Measurements from ENCODE around the gene CDK14.

Gene CDK14

DNA sequence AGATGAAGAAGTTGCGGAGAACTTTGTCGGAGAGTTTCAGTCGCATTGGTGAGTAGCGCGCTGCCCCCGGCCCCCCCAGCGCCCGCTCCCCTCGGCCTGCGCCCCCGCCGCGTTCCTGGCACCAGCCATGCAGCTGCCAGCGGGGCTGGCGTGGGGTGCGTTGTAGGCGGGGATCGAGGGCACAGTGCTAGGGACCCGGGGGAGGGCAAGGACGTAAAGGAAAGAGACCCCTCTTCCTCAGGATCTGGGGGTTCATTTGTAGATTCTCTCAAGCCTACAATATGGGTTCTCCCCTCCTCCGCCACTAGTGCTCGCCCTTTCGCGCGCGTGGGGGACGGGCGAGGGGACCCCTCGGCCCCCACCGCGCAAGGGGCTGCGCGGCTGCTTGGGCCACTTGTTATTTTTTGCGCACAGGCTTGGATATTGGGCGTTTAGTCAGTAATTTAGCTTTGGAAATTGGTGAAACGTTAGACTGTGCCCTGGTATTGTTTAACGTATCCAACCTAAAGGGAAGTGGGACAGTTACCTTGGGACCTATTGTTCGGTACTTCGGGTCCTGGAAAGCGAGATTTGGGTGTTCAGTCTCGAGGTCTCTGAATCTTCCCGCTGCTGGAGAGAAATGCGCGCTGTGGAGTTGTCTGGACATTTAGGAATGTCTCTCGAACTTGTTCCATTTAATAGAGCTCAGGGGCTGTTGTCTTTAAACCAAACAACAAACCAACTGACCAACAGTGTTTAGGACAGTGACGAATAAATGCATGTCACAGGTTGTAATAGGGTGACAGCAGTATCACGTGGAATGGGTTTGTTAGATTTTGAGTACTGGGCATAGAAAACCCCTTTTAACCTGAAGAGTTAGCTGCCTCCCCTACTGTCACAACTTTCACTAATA is 796 bp downstream of the CDK14 start:
- DNase-seq (ENCODE audit: low read depth, low spot score) = peak; percentile 71

DNA sequence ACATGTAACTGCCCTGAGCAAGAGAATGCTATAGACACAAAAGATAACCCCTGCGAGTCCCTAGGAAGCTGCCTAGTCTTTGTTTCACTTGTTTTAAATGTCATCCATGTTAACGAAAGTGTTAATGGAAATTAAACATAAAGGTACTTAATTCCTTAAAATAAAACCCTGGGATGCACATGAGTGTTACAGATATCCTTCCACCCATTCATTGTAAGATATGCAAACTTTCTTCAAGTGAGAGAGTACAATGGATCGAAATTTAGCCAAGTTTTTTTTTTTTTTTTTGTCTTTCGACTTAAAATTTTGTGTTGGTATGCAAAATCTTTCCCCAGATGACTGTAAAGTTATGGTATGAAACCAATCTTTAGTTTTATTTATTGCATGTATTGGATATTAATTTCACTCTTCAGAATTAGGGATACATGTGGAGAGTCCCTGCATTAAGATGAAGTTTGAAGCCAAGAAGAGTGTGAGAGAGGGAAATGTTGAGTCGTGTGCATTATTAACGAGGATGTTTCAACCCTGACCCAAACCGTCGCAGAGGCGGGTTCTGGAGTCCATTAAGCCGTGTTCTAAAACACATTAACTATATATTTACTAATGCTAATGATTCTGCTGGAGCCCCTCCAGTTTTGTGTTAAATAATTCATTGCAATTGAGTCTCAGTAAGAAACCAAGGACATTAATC is 1.6 kb downstream of the CDK14 start:
- DNase-seq (ENCODE audit: low read depth, low spot score) = no peak

DNA sequence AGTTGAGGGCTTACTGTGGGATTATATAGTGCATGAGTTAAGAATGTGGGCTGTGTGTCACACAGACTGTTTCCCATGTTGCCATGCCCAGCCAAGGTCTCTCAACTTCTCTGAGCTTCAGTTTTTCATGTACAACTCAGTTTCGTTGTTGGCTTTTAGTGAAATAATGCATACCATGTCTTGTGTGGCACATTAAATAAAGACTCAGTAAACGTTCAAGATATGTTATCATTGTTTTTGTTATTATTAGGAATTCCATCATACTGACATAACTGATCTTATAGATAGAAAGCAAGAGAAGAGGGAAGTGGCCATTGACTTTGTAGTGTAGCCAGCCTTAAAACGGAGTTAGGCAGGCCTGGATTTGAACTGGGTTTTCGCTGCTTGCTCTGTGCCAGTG is 2.9 kb downstream of the CDK14 start:
- DNase-seq (ENCODE audit: low read depth, low spot score) = no peak

DNA sequence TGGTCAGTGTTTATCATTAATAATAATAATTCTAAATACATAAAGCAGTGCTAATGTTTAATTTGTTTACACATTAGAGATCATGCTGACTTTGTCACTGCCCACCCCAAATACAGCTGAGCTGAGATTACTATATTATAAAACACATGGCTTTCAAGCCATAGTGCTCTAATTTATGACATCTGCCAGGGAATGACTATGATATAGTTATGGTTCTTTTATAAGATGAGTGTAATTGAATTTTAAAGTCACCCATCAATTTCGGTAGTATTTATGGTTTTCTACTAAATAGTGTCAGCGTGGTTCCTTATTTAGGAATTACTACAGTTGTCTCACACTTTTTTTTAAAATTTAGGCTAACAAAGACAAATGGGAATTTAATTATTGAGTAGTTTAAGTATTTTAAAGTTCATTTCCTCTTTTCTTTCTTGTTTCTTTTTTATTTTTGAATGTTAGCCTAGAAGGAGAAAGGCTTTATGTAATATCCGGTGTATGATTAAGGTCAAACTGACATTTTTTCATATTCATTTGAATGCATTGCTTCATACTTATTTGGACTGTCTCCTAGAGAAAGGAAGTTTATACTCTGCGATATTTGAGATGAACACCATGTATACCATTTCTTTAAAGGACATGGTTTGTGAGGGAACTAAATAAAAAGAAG is 3.9 kb downstream of the CDK14 start:
- no peak for DNase-seq (ENCODE audit: low read depth, low spot score)

DNA sequence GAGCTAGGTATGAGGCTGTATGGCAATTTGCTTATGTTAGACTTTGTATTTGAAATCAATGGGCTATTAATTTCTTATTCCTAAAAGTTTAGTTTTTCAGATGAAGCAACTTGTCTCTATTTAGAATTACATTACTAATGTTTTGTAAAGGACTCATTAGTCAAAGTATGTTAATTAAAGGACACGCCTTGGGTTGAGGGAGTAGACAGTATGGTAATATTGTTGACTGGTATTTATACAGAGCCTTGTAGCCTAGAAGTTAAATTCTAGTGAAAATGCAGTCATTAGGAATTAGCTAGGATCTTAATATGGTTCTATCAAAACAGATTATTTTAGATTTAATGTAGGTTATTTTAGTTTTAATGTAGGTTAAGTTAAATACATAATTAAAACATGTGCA is 6.2 kb downstream of the CDK14 start:
- DNase-seq (ENCODE audit: low read depth, low spot score) = no peak

DNA sequence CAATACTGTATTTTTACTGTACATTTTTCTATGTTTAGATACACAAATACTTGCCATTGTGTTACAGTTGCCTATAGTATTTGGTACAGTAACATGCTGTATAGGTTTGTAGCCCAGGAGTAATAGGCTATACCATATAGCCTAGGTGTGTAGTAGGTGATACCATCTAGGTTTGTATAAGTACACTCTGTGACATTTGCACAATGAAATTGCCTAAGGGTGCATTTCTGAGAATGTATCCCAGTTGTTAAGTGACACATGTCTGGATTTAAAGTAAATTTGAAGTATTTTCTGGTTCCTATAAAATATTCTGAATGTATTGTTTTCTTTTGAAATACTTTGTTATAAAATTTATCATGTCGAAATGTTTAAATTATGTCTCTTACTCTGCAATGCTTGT is 7.2 kb downstream of the CDK14 start:
- no peak for DNase-seq (ENCODE audit: low read depth, low spot score)

DNA sequence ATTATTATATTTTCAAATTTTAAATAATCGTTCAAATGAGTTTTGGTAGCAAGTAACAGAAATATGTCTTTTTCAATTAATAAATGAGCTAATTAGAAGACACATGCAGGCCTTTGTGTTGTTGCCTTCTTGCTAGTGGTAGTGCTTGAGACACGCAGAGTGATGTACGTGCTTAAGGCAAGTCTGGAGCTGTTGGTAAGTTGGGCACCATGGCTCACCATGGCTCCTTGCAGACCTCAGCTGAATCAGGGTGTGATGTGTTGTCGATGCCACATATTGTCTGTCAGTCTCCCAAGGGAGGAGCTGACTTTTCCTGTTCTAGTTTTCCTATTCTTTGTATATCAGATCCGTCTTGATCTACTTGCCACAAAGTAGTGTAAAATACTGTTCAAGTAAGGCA is 8.3 kb downstream of the CDK14 start:
- no peak for DNase-seq (ENCODE audit: low read depth, low spot score)

DNA sequence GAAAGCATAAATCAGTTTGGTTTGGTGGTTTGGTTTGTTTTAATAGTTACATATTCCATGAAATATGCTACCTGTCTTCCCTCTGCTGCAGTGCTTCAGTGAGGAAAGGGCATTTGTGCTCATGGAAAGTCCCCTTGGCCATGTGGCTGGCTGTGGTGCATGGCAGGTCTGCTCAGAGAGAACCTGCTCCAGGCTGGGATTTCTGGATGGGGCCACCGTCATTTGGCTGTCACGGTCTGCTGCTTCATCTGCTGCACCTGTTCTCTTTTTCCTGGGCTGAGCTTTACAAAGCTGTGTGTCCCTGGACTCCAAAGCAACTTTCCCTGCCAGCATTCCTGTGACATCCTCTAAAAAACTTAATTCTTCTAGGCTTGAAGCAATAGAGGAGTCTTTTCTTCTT is 8.9 kb downstream of the CDK14 start:
- no peak for DNase-seq (ENCODE audit: low read depth, low spot score)

DNA sequence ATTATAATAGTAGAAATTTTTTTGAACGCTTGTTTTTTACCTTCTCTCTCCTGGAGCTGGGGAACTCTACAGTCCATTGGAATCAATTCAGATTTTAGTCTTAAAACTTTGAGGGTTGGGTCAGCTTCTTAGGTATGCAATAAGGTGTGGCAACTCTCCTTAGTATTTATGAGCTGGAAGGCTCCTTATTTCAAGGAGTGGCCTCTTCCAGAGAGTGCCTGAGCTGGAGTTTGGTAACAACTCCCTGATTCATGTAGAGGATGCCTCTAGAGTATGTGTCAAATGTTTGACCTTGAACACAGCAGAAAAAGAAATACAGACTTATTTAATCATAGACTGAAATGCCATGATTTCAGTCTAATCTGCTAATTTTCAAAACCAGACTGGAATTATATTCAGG is 11.1 kb downstream of the CDK14 start:
- DNase-seq (ENCODE audit: low read depth, low spot score) = no peak

DNA sequence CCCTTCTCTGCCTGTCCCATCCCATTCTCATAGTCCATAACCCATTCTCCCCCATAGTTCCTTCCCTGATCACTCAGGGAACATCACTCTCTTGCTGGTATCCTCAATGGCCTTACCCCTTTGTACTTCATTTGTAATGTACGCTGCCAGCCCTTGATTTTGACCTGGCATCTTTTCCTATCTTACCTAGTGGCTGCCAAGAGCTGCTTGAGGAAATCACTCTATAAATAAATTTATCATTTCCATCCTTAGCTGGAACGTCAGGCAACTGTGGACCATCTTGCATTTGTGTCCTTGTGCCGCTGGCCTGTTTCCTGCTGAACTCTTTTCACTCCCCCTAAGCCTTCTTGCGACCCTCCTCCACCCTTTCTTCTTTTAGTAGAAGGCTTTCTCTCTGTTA is 14.0 kb downstream of the CDK14 start:
- DNase-seq (ENCODE audit: low read depth, low spot score) = no peak

DNA sequence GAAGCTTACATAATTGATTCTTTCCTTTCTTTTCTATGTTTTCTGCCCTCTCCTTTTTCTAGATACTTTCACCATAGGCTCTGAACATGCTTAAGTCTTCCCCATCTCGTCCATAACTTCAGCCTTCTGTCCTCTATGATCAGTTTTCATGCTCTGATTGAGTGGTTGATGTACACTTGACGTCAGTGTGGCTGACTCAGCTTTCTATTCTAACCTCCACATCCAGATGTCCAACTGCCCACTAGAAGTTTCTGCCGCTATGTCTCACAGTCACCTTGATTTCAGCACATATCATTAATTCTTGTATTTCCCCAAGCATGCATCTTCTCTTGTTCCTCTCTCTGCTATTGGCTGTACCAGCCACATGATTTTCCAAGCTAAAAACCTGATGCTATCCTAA is 15.0 kb downstream of the CDK14 start:
- DNase-seq (ENCODE audit: low read depth, low spot score) = no peak

DNA sequence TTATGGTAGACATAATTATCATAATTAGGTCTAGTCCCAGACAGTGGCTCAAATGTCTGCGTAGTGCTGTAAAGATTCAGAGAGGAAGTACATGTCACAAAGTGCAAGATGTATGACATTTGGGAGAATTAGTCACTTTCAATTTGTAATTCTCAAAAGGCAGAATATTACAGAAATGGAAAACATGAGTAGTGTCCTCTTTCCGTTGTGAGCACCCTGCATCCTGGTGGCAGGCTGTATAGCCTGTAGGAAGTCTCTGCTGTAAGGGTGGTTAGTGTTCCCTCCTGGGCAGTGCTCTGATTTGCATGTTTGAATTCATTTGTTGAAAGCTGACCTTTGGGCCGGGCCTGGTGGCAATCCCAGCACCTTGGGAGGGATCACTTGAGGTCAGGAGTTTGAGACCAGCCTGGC is 17.0 kb downstream of the CDK14 start:
- DNase-seq (ENCODE audit: low read depth, low spot score) = no peak

DNA sequence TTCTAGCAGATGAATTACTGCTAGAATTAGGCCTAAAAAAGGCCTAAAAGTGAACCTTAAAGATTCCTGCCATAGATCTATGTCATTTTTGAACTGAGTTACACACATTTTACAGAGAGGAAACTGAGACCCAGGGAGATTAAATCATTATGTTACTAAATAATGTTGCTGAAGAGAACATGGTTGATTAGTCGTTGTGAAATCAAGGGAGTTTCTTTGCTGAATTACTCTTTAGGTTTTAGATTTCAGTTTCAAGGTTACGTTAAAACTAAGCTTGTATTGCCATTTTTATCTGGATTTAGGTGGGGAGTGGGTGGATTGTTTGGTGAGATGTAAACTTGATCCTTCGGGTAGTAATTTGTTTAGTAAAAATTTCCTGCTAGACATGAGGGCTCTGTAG is 21.3 kb downstream of the CDK14 start:
- no peak for DNase-seq (ENCODE audit: low read depth, low spot score)

DNA sequence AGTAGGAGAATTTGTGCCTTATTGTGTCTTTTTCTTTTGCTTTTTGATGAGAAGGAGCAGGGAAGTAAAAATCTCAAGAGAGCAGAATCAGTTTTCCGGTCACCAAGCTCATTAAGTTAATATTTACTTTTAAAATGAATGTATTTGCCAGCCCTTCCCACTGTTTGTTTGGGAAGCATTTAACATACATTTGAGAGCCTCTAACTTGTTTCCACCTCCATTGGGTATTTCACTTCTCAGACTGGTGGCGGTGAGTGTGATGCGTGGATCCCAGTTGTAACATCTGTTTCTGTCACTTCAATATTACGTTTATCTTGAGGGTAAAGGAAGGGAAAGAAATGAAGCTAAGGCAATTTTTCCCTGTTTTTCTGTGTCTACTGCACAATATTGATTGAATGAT is 22.8 kb downstream of the CDK14 start:
- no peak for DNase-seq (ENCODE audit: low read depth, low spot score)

DNA sequence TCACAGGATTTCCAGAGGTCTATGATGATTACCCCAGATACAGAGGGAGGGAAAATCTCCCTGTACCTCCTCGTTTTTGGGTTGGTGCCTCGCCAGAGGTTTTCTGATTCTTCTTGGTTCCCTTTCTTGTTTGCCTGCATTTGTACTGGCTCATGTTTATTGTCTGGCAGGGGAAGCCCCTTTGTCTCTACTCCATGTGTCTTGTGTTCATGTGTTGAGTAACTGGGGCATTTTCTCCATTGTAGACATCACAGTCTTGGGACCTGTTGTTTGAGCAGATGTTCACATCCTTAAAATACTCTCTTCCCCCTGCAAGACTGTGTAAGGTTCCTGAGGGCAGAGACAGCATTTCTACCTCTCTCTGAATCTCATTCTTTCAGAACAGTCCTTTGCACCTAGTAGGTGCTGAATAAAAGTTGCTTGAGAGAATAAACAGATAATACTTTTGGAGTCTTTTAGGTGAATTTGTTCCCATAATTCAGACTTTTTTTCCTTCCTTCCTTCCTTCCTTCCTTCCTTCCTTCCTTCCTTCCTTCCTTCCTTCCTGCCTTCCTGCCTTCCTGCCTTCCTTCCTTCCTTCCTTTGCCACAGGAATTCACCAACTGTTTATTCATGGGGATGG is 25.1 kb downstream of the CDK14 start:
- no peak for DNase-seq (ENCODE audit: low read depth, low spot score)

DNA sequence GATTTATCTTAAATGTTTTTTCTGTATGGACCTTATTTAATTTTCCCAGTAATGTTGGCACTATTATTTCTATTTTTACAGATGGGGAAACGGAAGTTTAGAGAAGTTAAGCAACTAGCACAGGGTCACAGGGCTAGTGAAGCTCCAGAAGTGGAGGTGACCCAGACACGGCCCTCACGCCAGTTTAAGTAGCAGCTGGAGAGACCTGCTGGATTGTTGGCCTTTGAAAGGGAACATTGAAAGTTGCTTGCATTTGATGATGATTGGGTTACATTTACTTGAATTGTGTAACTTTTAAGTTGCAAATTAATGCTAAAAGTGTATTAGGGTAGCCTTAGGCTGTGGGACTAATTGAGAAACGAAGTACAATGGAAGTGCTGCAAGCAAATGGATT is 25.6 kb downstream of the CDK14 start:
- DNase-seq (ENCODE audit: low read depth, low spot score) = no peak

DNA sequence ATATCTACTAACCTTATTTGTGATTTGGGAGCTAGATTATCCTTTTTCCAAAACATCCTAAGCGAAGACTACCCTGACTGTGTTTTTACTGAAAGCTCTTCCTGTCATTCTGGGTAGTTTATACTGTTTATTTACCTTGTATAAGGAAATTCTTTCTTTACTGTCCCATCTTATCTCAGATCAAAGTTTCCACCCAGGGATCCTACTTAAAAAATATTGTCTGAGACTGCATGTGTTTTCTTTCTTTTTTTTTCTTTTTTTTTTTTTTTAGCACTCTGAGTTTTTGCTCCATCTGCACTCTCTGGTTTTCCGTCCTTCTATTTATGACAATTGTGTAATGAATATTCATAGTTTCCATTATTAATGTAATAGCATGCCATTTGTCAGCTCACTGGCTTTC is 26.5 kb downstream of the CDK14 start:
- DNase-seq (ENCODE audit: low read depth, low spot score) = no peak

DNA sequence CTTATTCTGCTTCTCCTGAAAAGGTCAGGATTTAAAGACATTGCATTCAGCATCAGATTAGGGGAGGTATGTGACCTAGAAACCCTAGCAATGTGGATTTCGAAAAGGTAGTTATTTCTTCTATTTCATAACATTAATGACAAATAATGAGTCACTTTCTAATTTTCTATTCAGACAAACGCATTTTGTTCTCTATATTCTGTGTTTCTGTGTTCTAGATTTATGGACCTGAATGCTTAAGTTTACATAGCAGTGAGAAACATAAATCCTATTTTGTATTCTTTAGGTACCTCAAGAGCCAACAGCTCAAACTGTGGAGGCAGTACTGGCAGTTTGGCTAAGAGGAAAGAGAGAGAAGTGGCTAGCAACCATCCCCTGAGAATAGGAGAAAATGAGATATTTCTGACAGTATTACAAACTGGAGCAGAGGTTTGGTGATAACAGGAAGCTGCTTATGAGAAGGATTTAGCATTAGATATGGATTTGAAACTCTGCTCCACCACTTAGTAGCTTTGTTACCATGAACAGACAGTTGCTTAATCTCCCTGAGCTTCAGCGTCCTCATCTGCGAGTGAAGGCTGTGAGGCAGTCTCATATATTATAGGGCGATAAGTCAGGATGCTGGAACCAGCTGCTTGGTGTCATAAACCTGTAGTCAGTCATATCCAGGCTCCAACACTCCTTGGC is 28.2 kb downstream of the CDK14 start:
- peak; percentile 8 for DNase-seq (ENCODE audit: low read depth, low spot score)

DNA sequence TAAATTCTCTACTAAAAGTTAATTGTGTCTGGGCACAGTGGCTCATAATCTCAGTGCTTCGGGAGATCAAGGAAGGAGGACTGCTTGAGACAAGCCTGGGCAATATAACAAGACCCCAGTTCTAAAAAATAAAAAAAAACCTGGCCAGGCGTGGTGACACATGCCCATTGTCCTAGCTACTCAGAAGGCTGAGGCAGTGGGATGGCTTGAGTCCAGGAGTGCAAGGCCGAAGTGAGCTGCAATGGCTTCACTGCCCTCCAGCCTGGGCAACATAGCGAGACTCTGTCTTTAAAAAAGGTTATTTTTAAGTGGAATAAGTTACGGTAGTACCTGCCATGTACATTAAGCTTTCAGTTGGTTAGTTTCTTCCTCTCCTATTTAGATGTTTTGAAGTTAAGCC is 28.9 kb downstream of the CDK14 start:
- DNase-seq (ENCODE audit: low read depth, low spot score) = peak; percentile 27

DNA sequence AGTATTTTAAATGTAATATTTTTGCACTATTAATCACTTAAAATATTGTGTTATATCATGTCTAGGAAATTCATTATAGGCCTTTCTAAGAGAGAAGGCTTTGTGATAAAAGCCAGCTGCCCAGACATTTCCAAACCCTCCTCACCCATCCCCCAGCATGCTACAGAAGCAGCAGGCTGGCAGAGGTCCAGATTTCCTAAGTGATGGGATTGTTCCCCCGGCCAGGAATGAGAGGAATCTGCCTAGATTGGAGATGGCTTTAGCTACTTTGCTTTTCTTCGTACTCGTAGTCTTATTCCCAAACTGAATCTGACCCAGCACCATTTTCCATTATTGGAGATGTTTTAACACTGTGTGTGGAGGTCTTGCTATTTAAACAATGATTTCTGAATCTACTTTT is 29.4 kb downstream of the CDK14 start:
- peak; percentile 80 for DNase-seq (ENCODE audit: low read depth, low spot score)

DNA sequence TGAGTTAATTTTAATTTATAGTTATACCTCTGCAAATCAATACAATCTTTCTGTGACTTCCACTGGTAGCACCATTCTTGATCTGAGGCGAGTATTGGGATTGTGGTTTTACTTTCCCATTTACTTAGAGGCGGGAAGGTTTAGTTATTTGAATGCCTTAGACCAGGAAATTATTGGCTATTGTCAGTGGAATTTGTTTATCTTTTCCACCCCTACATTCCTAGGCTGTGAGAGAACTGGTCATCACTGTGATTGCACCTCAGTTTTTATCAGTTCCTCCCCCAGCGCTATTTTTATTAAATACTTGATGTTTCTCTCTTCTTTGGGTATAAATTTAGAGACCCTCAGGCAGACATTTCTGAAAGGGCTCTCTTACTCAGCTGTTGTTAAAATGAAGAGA is 29.9 kb downstream of the CDK14 start:
- peak; percentile 58 for DNase-seq (ENCODE audit: low read depth, low spot score)
